Nephron (organoid): ENCODE results near the gene HCAR3.
A peak's percentile ranks its signal among the peaks of the same experiment; 100 is the strongest.
"Not testable (repeated sequence)": the region's sequence is repeated elsewhere in the genome, so short reads cannot be mapped to it uniquely, and the experiment has no call there.

Source experiments
- H3K27ac Mint-ChIP-seq, 3 experiments: 2 replicates each; pipeline ENCODE4 v1.8.0; 2020; ENCODE audit warnings: mixed read lengths in 3 of 3, mild to moderate bottlenecking in 2 of 3, moderate library complexity in 1 of 3
- H3K27me3 Mint-ChIP-seq: 2 replicates; pipeline ENCODE4 v1.8.0; 2021; ENCODE audit warnings: low read depth, mild to moderate bottlenecking, moderate library complexity, mixed read lengths
- H3K36me3 Mint-ChIP-seq: 2 replicates; pipeline ENCODE4 v1.8.0; 2020; ENCODE audit warnings: low read depth, mixed read lengths
- H3K4me1 Mint-ChIP-seq: 2 replicates; pipeline ENCODE4 v1.8.0; 2020; ENCODE audit warnings: mixed read lengths
- H3K4me3 Mint-ChIP-seq, 3 experiments: 2 replicates each; pipeline ENCODE4 v1.8.0; 2020; ENCODE audit warnings: mild to moderate bottlenecking in 3 of 3, mixed read lengths in 3 of 3, moderate library complexity in 2 of 3
- H3K9me3 Mint-ChIP-seq: 2 replicates; pipeline ENCODE4 v1.8.0; 2020; ENCODE audit warnings: mixed read lengths
- TF ChIP-seq, protein P1 (sequence below), 3 experiments: fragments of 200-600 bp; sonication (generic); IDR thresholded peaks; one replicate each; pipeline ENCODE4 v1.5.0; 2021; ENCODE audit warnings: antibody characterized with exemption in 3 of 3; ENCODE audit not compliant: unreplicated experiment in 3 of 3

The HCAR3 gene

GRCh38 chr12:122702890-122703611 is 13.6 kb downstream of the HCAR3 start, which contains the start of gene HCAR2:
Gene HCAR2 (minus strand): TSS chr12:122703357. CDS start chr12:122703283, 74 bp downstream.
- not testable (repeated sequence) for H3K4me1 Mint-ChIP-seq, H3K36me3 Mint-ChIP-seq, H3K9me3 Mint-ChIP-seq, H3K27me3 Mint-ChIP-seq, H3K4me3 Mint-ChIP-seq, H3K27ac Mint-ChIP-seq

- H3K27me3 Mint-ChIP-seq, H3K36me3 Mint-ChIP-seq, H3K4me1 Mint-ChIP-seq, H3K9me3 Mint-ChIP-seq, H3K4me3 Mint-ChIP-seq: not testable (repeated sequence)
- peak overlapping the region; percentile 25 to 76 (median 39) for H3K27ac Mint-ChIP-seq
Measured at GRCh38 chr12:122701481-122701880, 15.1 kb downstream of the HCAR3 start.

- not testable (repeated sequence) for H3K27ac Mint-ChIP-seq, H3K4me3 Mint-ChIP-seq, H3K4me1 Mint-ChIP-seq, H3K27me3 Mint-ChIP-seq, H3K9me3 Mint-ChIP-seq, H3K36me3 Mint-ChIP-seq
Measured at GRCh38 chr12:122700038-122700710, 16.4 kb downstream of the HCAR3 start.

DNA sequence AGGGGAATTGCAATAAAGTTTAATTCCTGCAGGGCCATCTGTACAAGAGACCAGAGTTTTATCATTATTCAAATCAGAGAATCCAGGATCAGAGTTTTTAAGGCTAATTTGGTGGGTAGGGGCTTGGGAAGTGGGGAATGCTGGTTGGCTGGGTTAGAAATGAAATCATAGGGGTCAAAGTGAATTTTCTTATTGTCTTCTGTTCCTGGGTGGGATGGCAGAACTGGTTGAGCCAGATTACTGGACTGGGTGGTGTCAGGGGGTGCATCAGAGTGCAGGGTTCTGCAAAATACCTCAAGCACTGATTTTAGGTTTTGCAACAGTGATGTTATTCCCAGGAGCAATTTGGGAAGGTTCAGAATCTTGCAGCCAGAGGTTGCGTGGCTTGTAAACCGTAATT is 19.7 kb downstream of the HCAR3 start:
- not testable (repeated sequence) for H3K27me3 Mint-ChIP-seq, H3K9me3 Mint-ChIP-seq, H3K4me1 Mint-ChIP-seq, H3K4me3 Mint-ChIP-seq, H3K36me3 Mint-ChIP-seq, H3K27ac Mint-ChIP-seq

GRCh38 chr12:122691566-122691965 is 25.0 kb downstream of the HCAR3 start:
- Mint-ChIP-seq H3K4me1 (no peaks in the 10 kb centered on the region), H3K9me3 (no peaks in the 10 kb centered on the region), H3K27me3 (no peaks in the 10 kb centered on the region), H3K4me3 (no peak overlapping the region), H3K27ac (no peak overlapping the region), H3K36me3 (no peaks in the 10 kb centered on the region)
- TF ChIP-seq, protein P1, sequence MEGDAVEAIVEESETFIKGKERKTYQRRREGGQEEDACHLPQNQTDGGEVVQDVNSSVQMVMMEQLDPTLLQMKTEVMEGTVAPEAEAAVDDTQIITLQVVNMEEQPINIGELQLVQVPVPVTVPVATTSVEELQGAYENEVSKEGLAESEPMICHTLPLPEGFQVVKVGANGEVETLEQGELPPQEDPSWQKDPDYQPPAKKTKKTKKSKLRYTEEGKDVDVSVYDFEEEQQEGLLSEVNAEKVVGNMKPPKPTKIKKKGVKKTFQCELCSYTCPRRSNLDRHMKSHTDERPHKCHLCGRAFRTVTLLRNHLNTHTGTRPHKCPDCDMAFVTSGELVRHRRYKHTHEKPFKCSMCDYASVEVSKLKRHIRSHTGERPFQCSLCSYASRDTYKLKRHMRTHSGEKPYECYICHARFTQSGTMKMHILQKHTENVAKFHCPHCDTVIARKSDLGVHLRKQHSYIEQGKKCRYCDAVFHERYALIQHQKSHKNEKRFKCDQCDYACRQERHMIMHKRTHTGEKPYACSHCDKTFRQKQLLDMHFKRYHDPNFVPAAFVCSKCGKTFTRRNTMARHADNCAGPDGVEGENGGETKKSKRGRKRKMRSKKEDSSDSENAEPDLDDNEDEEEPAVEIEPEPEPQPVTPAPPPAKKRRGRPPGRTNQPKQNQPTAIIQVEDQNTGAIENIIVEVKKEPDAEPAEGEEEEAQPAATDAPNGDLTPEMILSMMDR (IDR thresholded peaks at IDR 0.05; ENCODE audit: unreplicated experiment in 3 of 3) = no peak

DNA sequence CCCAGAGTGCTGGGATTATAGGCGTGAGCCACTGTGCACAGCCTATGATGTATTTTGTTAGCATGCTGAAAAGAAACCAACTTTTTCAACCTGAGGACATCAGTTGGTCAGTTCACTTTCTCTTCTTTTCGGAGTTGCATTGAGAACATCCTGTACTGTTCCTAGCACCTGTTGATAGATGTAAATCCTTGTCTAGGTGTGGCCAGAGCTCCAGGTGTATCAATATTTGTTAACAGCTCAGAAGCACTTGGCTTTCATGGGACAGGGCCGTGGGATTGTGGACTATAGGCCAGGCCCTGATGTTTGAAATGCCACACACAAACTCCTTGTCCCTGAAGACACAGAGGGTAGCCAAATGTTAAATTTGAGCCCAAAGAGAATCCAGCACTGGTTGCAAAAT is 28.3 kb downstream of the HCAR3 start:
- TF ChIP-seq, protein P1 (IDR thresholded peaks at IDR 0.05; ENCODE audit: unreplicated experiment in 3 of 3) = no peak
- no peaks in the 10 kb centered on the region for H3K27me3 Mint-ChIP-seq
- no peak overlapping the region for H3K27ac Mint-ChIP-seq
- H3K9me3 Mint-ChIP-seq = no peaks in the 10 kb centered on the region
- H3K4me1 Mint-ChIP-seq = no peaks in the 10 kb centered on the region
- no peak overlapping the region for H3K4me3 Mint-ChIP-seq
- H3K36me3 Mint-ChIP-seq = no peaks in the 10 kb centered on the region

DNA sequence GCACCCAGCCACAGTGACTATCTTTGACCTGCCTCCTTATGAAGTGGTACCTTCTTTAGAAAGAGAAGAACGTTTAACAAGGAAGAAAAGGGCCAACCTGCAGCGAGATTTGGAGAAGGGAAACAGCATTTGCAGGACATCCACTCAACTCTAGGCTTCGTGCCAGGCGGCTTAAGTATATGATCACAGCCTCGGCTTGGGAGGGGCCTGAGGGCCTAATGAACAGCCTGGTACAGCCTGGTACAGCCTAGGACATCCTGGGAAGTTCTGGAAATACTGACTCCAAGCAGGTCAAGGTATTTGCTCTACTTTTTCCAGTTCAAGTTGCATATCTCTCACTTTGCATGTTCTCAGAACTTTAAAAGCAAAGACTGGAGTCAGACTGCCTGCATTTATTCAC is 29.5 kb downstream of the HCAR3 start:
- Mint-ChIP-seq H3K27me3 (no peaks in the 10 kb centered on the region), H3K4me1 (no peaks in the 10 kb centered on the region), H3K27ac (no peak overlapping the region), H3K36me3 (no peaks in the 10 kb centered on the region), H3K4me3 (no peak overlapping the region), H3K9me3 (no peaks in the 10 kb centered on the region)
- TF ChIP-seq, protein P1 (IDR thresholded peaks at IDR 0.05; ENCODE audit: unreplicated experiment in 3 of 3) = no peak

GRCh38 chr12:122686538-122686937 is 30.1 kb downstream of the HCAR3 start:
- Mint-ChIP-seq H3K27ac (no peak overlapping the region), H3K4me3 (no peak overlapping the region), H3K36me3 (no peaks in the 10 kb centered on the region), H3K9me3 (no peaks in the 10 kb centered on the region), H3K27me3 (no peaks in the 10 kb centered on the region), H3K4me1 (no peaks in the 10 kb centered on the region)
- TF ChIP-seq, protein P1 (IDR thresholded peaks at IDR 0.05; ENCODE audit: unreplicated experiment in 3 of 3) = no peak
